DMS153 treated with DMSO at 0.1 percent for 48 hours (cell line): ENCODE results near the gene PWP1.
A peak's percentile ranks its signal among the peaks of the same experiment; 100 is the strongest.

Experiments used
- DNase-seq: peaks from one replicate; lab custom pipeline; 2025; ENCODE audit not compliant: unreplicated experiment; lab: John Stamatoyannopoulos, UW

Gene PWP1

GRCh38 chr12:107685360-107686248 is at the start of gene PWP1:
TSS of gene PWP1 (plus strand) at chr12:107685799. CDS start at chr12:107685900, 101 bp downstream.
- DNase-seq = peak; percentile 89

- no peak for DNase-seq
Observed at GRCh38 chr12:107641154-107641553, 44.4 kb upstream of the PWP1 start.

- DNase-seq = no peak
Observed at GRCh38 chr12:107642240-107642639, 43.4 kb upstream of the PWP1 start.

- DNase-seq = no peak
Observed at GRCh38 chr12:107645630-107646333, 39.8 kb upstream of the PWP1 start.

- no peak for DNase-seq
Observed at GRCh38 chr12:107646436-107646835, 39.2 kb upstream of the PWP1 start.

- no peak for DNase-seq
Observed at GRCh38 chr12:107649661-107650061, 35.9 kb upstream of the PWP1 start.

- no peak for DNase-seq
Observed at GRCh38 chr12:107650977-107651376, 34.6 kb upstream of the PWP1 start.

- no peak for DNase-seq
Observed at GRCh38 chr12:107651571-107652449, 33.8 kb upstream of the PWP1 start.

GRCh38 chr12:107653519-107653918 is 32.1 kb upstream of the PWP1 start:
- DNase-seq = no peak

GRCh38 chr12:107654873-107655272 is 30.7 kb upstream of the PWP1 start:
- no peak for DNase-seq

- DNase-seq = no peak
Observed at GRCh38 chr12:107655281-107656065, 30.1 kb upstream of the PWP1 start.

GRCh38 chr12:107656302-107656701 is 29.3 kb upstream of the PWP1 start:
- no peak for DNase-seq

GRCh38 chr12:107657133-107657532 is 28.5 kb upstream of the PWP1 start:
- DNase-seq = no peak

GRCh38 chr12:107657621-107658020 is 28.0 kb upstream of the PWP1 start:
- DNase-seq = no peak

- DNase-seq = no peak
Observed at GRCh38 chr12:107660235-107660634, 25.4 kb upstream of the PWP1 start.

- no peak for DNase-seq
Observed at GRCh38 chr12:107660861-107661415, 24.7 kb upstream of the PWP1 start.

GRCh38 chr12:107661830-107662229 is 23.8 kb upstream of the PWP1 start:
- no peak for DNase-seq

- no peak for DNase-seq
Observed at GRCh38 chr12:107662484-107662883, 23.1 kb upstream of the PWP1 start.

GRCh38 chr12:107663277-107663676 is 22.3 kb upstream of the PWP1 start:
- no peak for DNase-seq

GRCh38 chr12:107666009-107666408 is 19.6 kb upstream of the PWP1 start:
- no peak for DNase-seq
